HepG2 (cell line): ENCODE data around the gene NME7. TPM values are rescaled to one million over a fixed set of nuclear protein-coding genes. Genes with fewer than 3 reads are reported as not detected.

Experiments used
- ATAC-seq: fragments of 200-7000 bp; cut with Tn5 transposase; 3 replicates; pipeline ENCODE4 v1.9.1; 2020; ENCODE audit warnings: mild to moderate bottlenecking, moderate library complexity
- BruUV-seq: library from RNA; stranded (reverse); fragments of 400-500 nt; replicated peaks from 2 replicates; lab custom pipeline; 2021; lab: Mats Ljungman, UMichigan
- CTCF ChIA-PET: fragments of 300-600 bp; formaldehyde crosslinking; extraction: SDS; loops from one replicate; lab custom pipeline; 2021; ENCODE audit warnings: low total read pairs, inconsistent platforms, low intra/inter-chr PET ratio; lab: Yijun Ruan, JAX
- POLR2A ChIA-PET: fragments of 350-600 bp; sonication (Branson Sonifier 250); formaldehyde crosslinking; loops from one replicate; lab custom pipeline; 2020; ENCODE audit warnings: antibody characterized with exemption, inconsistent platforms; lab: Yijun Ruan, JAX
- DNase-seq: peaks from one replicate; pipeline ENCODE4 v3.0.0-alpha.2; 2015; ENCODE audit warnings: low spot score
- FAIRE-seq: peaks from 3 replicates; lab custom pipeline; 2011; peaks lifted over from hg19 to GRCh38; lab: Jason Lieb, UNC
- H2AFZ ChIP-seq: one replicate; pipeline ENCODE4 v1.6.1; 2011; ENCODE audit warnings: low read length, inconsistent platforms
- H3K27ac ChIP-seq: fragments of 300-600 bp; 3 replicates; pipeline ENCODE4 v1.8.0; 2011; ENCODE audit warnings: mixed run types, mild to moderate bottlenecking, mixed read lengths, low read length, inconsistent platforms; ENCODE audit not compliant: insufficient read depth; ENCODE audit errors: extremely low read length
- H3K27me3 ChIP-seq, 2 experiments: fragments of 200-600 bp in 1 of 2; 2 replicates in 1 of 2; 3 replicates in 1 of 2; pipeline versions ENCODE4 v1.6.0 to v1.8.0; 2011; ENCODE audit warnings: low read length in 2 of 2, mild to moderate bottlenecking in 2 of 2, moderate library complexity in 2 of 2, inconsistent platforms in 1 of 2; ENCODE audit not compliant: insufficient read depth in 2 of 2, control insufficient read depth in 1 of 2
- H3K36me3 ChIP-seq, 2 experiments: fragments of 200-600 bp in 1 of 2; replicated peaks in 1 of 2; 2 replicates in 1 of 2; 3 replicates in 1 of 2; pipeline versions ENCODE4 v1.5.1 to v1.8.0; 2011; ENCODE audit warnings: low read length in 2 of 2, inconsistent platforms in 1 of 2; ENCODE audit not compliant: insufficient read depth in 2 of 2, control insufficient read depth in 1 of 2
- H3K4me1 ChIP-seq: 2 replicates; pipeline ENCODE4 v1.5.1; 2012; ENCODE audit warnings: low read length, inconsistent platforms; ENCODE audit not compliant: insufficient read depth
- H3K4me2 ChIP-seq: 2 replicates; pipeline ENCODE4 v1.6.0; 2011; ENCODE audit warnings: low read depth, low read length, inconsistent platforms
- H3K4me3 ChIP-seq, 3 experiments: fragments of 200-600 bp in 1 of 3; sonication (generic), shearing (Covaris generic) in 1 of 3; replicated peaks in 1 of 3; 2 replicates each; pipeline ENCODE4 v1.5.1; 2011 to 2016; ENCODE audit warnings: low read length in 3 of 3, inconsistent platforms in 2 of 3, low read depth in 2 of 3, mild to moderate bottlenecking in 2 of 3, control low read depth in 1 of 3, mixed read lengths in 1 of 3; ENCODE audit not compliant: insufficient read depth in 1 of 3
- H3K79me2 ChIP-seq: one replicate; pipeline ENCODE4 v1.6.1; 2011; ENCODE audit warnings: low read length, inconsistent platforms; ENCODE audit not compliant: insufficient read depth
- H3K9ac ChIP-seq: 2 replicates; pipeline ENCODE4 v1.6.0; 2011; ENCODE audit warnings: mild to moderate bottlenecking, low read depth, low read length, inconsistent platforms; ENCODE audit not compliant: insufficient read depth
- H3K9me3 ChIP-seq: 2 replicates; pipeline ENCODE4 v1.5.1; 2012; ENCODE audit warnings: mild to moderate bottlenecking, low read length
- H4K20me1 ChIP-seq: 2 replicates; pipeline ENCODE4 v1.6.0; 2011; ENCODE audit warnings: inconsistent platforms, mild to moderate bottlenecking, low read length, moderate library complexity; ENCODE audit not compliant: insufficient read depth
- KDM2A ChIP-seq: sonication (generic); formaldehyde crosslinking; IDR thresholded peaks from 2 replicates; pipeline ENCODE4 v1.4.0; 2020; ENCODE audit warnings: low read depth, missing genetic modification reagents, borderline replicate concordance
- MEIS1 ChIP-seq: sonication (generic); formaldehyde crosslinking; IDR thresholded peaks from 2 replicates; pipeline ENCODE4 v1.9.0; 2021; ENCODE audit warnings: mild to moderate bottlenecking, missing genetic modification reagents, moderate library complexity, borderline replicate concordance
- MTA3 ChIP-seq: sonication (generic); formaldehyde crosslinking; IDR thresholded peaks from 2 replicates; pipeline ENCODE4 v1.4.0; 2020; ENCODE audit warnings: missing genetic modification reagents
- NCOA5 ChIP-seq: sonication (generic); formaldehyde crosslinking; IDR thresholded peaks from 2 replicates; pipeline ENCODE4 v1.4.0; 2020; ENCODE audit warnings: missing genetic modification reagents
- RFX3 ChIP-seq: IDR thresholded peaks from 2 replicates; pipeline ENCODE4 v1.6.1; 2016; ENCODE audit warnings: missing biosample characterization, missing genetic modification reagents
- SMC3 ChIP-seq: IDR thresholded peaks from 2 replicates; pipeline ENCODE4 v1.6.1; 2011; ENCODE audit warnings: low read length, improper control_type of control experiment
- ZBTB8A ChIP-seq: sonication (generic); formaldehyde crosslinking; IDR thresholded peaks from 2 replicates; pipeline ENCODE4 v1.4.0; 2020; ENCODE audit warnings: mild to moderate bottlenecking, low read depth, missing genetic modification reagents, borderline replicate concordance
- ZNF432 ChIP-seq: sonication (generic); formaldehyde crosslinking; IDR thresholded peaks from 2 replicates; pipeline ENCODE4 v1.5.0; 2020; ENCODE audit warnings: missing genetic modification reagents, mild to moderate bottlenecking, borderline replicate concordance
- in situ Hi-C: cut with HindIII; loops from 2 replicates; pipeline ENCODE4 v1.10.0; 2017; ENCODE audit warnings: low pct_unique_long_range_greater_than_20kb; ENCODE audit not compliant: extremely low pct_ligation_motif_present
- intact Hi-C: fragments of 100-400 bp; cut with micrococcal nuclease; formaldehyde crosslinking; loops from one replicate; pipeline ENCODE4 v1.10.0; 2022; ENCODE audit not compliant: unreplicated experiment
- polyA plus RNA-seq, 8 experiments: library from polyadenylated mRNA; depleted of rRNA in 3 of 8; stranded (reverse) in 7 of 8; unstranded in 1 of 8; fragments of >200 nt; fragmentation: Illumina TruSeq in 4 of 8; extraction: Trizol in 4 of 8; gene quantifications; 2 replicates each; pipeline versions ENCODE4 v1.2.1 to v1.2.3, GENCODE V29; 2011 to 2016; ENCODE audit warnings: low read depth in 4 of 8, missing spikeins in 1 of 8, mixed read lengths in 1 of 8; ENCODE audit not compliant: insufficient read depth in 1 of 8
- total RNA-seq, 5 experiments: library from RNA; depleted of rRNA; stranded (reverse); fragments of >200 nt; fragmentation: Illumina TruSeq; extraction: Trizol; gene quantifications; 2 replicates each; pipeline ENCODE4 v1.2.3, GENCODE V29; 2016; ENCODE audit warnings: low read depth in 1 of 5
- TF ChIP-seq, protein P1 (sequence below): sonication (generic); formaldehyde crosslinking; IDR thresholded peaks from 2 replicates; pipeline ENCODE4 v1.5.0; 2020; ENCODE audit warnings: mild to moderate bottlenecking, missing genetic modification reagents, borderline replicate concordance
- TF ChIP-seq, protein P2 (sequence below): sonication (generic); formaldehyde crosslinking; IDR thresholded peaks from 2 replicates; pipeline ENCODE4 v1.4.0; 2020; ENCODE audit warnings: missing genetic modification reagents, borderline replicate concordance
- TF ChIP-seq, protein P3 (sequence below): IDR thresholded peaks from 2 replicates; pipeline ENCODE4 v1.6.1; 2016

The NME7 gene
- total and polyA plus RNA-seq, 2 of the 13 experiments (the other 11 are each of a cell fraction or from before 2014, with no cell fraction given), result 9.4 to 22.5 TPM

DNA sequence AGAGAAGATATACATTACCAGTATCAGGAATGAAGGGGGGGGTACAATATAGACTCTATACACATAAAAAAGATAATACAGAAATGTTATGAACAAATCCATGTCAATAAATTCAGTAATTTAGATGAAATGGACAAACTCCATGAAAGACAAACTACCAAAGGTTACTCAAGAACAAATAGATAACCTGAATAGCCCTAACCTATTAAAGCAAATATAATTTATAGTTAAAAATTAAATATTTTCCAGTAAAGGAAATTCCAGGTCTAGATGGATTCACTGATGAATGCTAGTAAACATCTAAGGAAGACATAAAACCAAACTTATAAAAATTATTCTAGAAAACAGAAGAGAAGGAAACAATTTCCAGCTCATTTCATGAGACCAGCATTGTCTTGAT, 13.6 kb upstream of the NME7 start:
- no peak overlapping the region for H3K4me2 ChIP-seq
- no peak overlapping the region for H3K9ac ChIP-seq
- H3K4me1 ChIP-seq, result no peaks in the 10 kb centered on the region
- H3K79me2 ChIP-seq, result no peaks in the 10 kb centered on the region
- ChIA-PET CTCF (no interaction called here), POLR2A (no interaction called here)
- H3K4me3 ChIP-seq, result no peak overlapping the region
- intact Hi-C loops (no loop called here), in situ Hi-C loops (no loop called here)
- TF ChIP-seq RFX3 (CRISPR knock-in tag), result no peak
- no peak for TF ChIP-seq MEIS1 (CRISPR knock-in tag)
- TF ChIP-seq, protein P1, sequence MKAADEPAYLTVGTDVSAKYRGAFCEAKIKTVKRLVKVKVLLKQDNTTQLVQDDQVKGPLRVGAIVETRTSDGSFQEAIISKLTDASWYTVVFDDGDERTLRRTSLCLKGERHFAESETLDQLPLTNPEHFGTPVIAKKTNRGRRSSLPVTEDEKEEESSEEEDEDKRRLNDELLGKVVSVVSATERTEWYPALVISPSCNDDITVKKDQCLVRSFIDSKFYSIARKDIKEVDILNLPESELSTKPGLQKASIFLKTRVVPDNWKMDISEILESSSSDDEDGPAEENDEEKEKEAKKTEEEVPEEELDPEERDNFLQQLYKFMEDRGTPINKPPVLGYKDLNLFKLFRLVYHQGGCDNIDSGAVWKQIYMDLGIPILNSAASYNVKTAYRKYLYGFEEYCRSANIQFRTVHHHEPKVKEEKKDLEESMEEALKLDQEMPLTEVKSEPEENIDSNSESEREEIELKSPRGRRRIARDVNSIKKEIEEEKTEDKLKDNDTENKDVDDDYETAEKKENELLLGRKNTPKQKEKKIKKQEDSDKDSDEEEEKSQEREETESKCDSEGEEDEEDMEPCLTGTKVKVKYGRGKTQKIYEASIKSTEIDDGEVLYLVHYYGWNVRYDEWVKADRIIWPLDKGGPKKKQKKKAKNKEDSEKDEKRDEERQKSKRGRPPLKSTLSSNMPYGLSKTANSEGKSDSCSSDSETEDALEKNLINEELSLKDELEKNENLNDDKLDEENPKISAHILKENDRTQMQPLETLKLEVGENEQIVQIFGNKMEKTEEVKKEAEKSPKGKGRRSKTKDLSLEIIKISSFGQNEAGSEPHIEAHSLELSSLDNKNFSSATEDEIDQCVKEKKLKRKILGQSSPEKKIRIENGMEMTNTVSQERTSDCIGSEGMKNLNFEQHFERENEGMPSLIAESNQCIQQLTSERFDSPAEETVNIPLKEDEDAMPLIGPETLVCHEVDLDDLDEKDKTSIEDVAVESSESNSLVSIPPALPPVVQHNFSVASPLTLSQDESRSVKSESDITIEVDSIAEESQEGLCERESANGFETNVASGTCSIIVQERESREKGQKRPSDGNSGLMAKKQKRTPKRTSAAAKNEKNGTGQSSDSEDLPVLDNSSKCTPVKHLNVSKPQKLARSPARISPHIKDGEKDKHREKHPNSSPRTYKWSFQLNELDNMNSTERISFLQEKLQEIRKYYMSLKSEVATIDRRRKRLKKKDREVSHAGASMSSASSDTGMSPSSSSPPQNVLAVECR, result no peak
- TF ChIP-seq ZNF432 (CRISPR knock-in tag), result no peak
- TF ChIP-seq, protein P2, sequence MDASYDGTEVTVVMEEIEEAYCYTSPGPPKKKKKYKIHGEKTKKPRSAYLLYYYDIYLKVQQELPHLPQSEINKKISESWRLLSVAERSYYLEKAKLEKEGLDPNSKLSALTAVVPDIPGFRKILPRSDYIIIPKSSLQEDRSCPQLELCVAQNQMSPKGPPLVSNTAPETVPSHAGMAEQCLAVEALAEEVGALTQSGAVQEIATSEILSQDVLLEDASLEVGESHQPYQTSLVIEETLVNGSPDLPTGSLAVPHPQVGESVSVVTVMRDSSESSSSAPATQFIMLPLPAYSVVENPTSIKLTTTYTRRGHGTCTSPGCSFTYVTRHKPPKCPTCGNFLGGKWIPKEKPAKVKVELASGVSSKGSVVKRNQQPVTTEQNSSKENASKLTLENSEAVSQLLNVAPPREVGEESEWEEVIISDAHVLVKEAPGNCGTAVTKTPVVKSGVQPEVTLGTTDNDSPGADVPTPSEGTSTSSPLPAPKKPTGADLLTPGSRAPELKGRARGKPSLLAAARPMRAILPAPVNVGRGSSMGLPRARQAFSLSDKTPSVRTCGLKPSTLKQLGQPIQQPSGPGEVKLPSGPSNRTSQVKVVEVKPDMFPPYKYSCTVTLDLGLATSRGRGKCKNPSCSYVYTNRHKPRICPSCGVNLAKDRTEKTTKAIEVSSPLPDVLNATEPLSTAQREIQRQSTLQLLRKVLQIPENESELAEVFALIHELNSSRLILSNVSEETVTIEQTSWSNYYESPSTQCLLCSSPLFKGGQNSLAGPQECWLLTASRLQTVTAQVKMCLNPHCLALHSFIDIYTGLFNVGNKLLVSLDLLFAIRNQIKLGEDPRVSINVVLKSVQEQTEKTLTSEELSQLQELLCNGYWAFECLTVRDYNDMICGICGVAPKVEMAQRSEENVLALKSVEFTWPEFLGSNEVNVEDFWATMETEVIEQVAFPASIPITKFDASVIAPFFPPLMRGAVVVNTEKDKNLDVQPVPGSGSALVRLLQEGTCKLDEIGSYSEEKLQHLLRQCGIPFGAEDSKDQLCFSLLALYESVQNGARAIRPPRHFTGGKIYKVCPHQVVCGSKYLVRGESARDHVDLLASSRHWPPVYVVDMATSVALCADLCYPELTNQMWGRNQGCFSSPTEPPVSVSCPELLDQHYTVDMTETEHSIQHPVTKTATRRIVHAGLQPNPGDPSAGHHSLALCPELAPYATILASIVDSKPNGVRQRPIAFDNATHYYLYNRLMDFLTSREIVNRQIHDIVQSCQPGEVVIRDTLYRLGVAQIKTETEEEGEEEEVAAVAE (CRISPR knock-in tag), result no peak
- TF ChIP-seq ZBTB8A (CRISPR knock-in tag), result no peak
- TF ChIP-seq, protein P3, sequence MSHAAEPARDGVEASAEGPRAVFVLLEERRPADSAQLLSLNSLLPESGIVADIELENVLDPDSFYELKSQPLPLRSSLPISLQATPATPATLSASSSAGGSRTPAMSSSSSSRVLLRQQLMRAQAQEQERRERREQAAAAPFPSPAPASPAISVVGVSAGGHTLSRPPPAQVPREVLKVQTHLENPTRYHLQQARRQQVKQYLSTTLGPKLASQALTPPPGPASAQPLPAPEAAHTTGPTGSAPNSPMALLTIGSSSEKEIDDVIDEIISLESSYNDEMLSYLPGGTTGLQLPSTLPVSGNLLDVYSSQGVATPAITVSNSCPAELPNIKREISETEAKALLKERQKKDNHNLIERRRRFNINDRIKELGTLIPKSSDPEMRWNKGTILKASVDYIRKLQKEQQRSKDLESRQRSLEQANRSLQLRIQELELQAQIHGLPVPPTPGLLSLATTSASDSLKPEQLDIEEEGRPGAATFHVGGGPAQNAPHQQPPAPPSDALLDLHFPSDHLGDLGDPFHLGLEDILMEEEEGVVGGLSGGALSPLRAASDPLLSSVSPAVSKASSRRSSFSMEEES (CRISPR knock-in tag), result no peak
- no peak for TF ChIP-seq MTA3 (CRISPR knock-in tag)
- no peak for TF ChIP-seq KDM2A (CRISPR knock-in tag)
- no peak for TF ChIP-seq NCOA5 (CRISPR knock-in tag)
- TF ChIP-seq SMC3, result no peak
- no peak for DNase-seq
- no peaks in the 10 kb centered on the region for H3K27me3 ChIP-seq
- ATAC-seq, result no peak
- no peaks in the 10 kb centered on the region for H3K9me3 ChIP-seq
- FAIRE-seq, result no peak
- no peak overlapping the region for H3K27ac ChIP-seq
- no peak overlapping the region for H2AFZ ChIP-seq
- H3K36me3 ChIP-seq, result peaks cover 8 to 21% of the 10 kb centered on the region in 2 experiments
- no TSS peak for BruUV-seq
- no peaks in the 10 kb centered on the region for H4K20me1 ChIP-seq
